SH-SY5Y (cell line): ENCODE measurements around the gene USH2A.

Experiments
- GATA2 ChIP-seq: IDR thresholded peaks from 2 replicates; pipeline ENCODE4 v1.6.1; 2011; ENCODE audit warnings: mild to moderate bottlenecking, low read depth, low read length
- GATA3 ChIP-seq: IDR thresholded peaks from 2 replicates; pipeline ENCODE4 v1.6.1; 2011; ENCODE audit warnings: low read depth, mild to moderate bottlenecking, low read length, moderate library complexity

- TF ChIP-seq GATA3 (no peak), GATA2 (no peak)
Measured at GRCh38 chr1:216387782-216388181, 35.5 kb downstream of the USH2A start.
